NCI-H2227 treated with DMSO at 0.1 percent for 48 hours (cell line): ENCODE data around the gene NKRF.
"Not testable (repeated sequence)": the region's sequence is repeated elsewhere in the genome, so short reads cannot be mapped to it uniquely, and the experiment has no call there.

Experiments used
- DNase-seq: peaks from one replicate; lab custom pipeline; 2025; lab: John Stamatoyannopoulos, UW

Gene NKRF

DNA sequence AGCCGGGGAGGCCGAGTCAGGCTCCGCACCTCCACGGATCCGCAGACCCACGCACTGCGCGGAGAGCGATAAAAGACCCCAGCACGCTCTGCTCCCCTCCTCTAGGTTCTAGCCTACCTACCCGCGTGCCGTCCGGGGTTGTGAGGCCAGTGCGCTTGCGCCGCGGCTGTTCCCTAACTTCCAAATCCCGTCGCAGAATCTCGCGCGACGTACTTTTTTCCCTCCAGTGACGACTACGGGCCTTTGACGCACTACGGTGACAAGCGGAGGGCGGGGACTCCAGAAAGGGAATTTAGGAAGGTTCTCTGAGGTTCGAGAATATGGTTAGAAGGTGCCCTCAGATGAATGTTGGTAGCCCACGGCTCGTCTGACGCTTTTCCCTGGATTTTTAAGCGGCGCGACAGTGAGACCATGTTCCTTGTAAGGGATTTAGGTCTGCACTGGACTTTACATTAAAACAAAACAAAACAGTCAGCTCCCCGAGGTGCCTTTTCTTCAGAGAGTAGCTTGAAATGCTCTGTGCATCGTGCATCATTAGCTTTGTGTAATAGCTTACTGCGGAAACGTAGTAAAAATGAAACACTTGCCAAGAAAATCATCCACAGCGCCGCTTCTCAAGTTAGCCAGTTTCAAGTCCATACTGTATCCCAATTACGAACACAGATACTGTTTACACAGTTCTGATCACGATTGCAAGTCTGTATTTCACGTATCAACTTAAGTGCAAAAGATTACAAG, at the start of gene NKRF:
Gene NKRF (minus strand): TSS at position 145 of the 738 bp plus-strand sequence.
- DNase-seq = peak; percentile 97

DNA sequence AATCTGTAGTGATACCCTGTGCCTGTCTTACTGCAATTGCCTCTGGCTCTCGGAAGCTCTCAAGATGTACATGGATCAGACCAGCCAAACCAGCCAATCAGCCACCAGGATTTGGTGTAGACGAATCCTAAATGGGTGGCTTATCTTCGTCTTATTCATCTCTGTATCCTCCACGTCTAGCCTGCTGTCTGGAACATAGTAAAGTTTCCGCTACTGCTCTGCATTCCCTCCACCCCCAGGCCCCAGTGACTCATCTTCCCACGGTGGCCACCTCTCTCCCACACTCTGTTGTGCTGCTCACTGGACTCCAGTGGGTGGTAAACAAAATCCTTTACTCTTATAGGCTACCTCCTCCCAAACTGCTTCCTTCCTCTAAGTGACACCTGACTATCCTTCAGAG, 48.9 kb upstream of the NKRF start:
- DNase-seq = no peak

DNA sequence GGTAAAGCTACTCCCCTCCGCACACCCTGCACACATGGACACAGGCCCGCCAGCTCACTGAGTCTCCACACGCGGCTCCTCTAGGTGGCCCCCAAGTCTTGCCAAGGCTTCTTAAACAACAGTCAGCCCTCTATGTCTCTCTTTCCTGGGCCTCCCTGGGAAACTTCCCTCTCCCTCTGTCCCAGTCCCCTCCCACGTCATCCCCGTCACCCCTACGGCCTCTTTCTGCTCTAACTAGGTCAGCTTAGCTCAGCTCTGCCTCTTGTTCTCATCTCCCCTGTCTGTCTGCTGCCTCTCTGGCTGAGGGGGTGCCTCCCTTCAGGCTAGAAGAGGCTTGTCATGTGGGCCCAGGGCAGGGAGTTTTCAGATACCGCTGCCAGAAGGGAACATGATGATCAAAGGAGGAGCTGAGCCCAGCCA, 47.9 kb upstream of the NKRF start:
- DNase-seq = no peak

DNA sequence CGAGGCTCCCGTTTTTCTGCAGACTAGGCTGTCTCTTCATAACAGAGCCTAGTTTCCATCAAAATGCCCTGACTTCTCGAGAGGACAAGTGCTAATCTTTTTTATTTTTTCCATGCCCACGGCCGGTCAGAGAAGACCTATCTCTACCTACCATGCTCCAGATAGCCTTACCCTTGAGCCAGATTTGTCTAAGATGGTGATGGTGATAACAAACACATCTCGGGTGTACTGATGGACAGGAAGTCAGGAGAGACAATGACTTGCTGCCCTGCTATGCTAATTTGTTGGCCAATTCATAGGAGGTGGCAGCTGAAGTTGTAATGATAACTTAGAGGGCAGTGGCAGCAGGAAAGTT, 42.2 kb upstream of the NKRF start:
- DNase-seq = no peak

DNA sequence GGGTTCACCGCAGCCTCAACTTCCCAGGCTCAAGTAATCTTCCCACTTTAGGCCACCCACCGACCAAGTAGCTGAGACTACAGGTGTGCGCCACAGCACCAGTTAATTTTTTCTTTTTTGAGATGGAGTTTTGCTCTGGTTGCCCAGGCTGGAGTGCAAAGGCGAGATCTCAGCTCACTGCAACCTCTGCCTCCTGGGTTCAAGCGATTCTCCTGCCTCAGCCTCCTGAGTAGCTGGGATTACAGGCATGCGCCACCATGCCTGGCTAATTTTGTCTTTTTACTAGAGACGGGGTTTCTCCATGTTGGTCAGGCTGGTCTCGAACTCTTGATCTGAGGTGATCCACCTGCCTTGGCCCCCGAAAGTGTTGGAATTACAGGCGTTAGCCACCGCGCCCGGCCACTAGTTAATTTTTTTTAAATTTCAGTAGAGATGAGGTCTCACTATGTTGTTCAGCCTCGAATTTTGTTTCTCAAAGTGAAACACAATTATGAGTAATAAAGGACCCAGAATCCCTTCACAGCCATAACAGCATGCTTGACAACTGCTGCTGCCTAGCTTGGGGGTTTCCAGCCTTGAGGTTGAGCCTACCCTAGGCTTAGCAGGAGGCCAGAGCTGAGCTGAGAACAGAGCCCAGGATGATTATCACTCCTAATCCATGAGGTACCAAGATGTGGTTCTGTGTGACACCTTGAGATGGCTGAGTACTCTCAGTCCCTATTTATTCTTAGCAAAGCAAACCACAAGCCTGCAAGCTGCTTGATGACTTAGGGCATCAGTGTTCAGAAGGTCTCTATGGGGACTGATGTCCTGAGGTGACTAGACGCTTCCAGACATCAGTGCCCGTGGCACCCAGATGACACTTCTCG, 41.6 kb upstream of the NKRF start:
- DNase-seq = no peak

DNA sequence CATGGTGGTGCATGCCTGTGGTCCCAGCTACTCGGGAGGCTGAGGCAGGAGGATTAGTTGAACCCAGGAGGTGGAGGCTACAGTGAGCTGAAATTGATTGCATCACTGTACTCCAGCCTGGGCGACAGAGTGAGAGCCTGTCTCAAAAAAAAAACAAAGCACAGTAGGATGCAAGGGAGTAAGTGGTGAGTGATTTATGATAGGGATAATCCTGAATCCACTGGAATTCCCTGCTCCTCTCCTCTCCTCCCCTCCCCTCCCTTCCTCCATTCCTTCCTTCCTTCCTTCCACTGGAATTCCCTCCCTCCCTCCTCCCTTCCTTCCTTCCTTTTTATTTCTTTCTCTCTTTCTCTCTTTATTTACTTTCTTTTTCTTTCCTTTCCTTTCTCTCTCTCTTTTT, 40.9 kb upstream of the NKRF start:
- no peak for DNase-seq

DNA sequence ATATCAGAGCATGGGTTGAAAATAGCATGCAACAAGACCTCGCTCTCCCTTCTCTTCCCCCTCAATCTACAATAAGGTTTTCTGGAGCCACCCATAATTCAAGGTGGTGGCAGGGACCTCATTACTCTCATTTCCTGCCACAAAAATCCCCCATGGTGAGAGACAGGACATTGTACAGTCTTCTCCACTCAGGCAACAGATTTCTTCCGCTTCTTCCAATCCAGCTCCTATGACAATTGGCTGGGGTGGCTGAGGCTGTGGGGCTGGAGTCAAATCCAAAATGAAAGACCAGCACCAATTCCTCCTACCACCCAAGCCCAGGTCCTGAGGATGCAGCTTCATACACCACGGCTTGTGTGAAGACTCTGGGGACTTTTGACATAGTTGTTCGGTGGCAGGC, 40.3 kb upstream of the NKRF start:
- no peak for DNase-seq

DNA sequence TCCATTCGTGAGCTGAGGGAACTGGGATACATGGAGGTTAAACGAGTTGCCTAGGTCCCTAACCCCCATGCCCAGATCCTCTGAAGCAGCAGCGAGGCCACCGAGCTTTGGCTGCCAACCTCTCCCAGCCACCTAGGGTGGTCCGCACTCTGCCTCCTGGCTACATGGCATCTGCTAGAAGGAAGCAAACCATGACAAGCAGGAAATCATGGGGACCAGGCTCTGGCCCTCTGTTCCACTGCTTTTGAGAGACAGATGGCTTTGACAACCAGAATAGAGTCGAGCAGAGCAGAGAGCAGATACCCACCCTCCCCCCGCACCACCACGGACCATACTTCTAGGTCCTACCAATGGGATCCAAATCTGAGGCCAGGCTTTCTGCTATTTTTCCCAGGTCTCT, 37.5 kb upstream of the NKRF start:
- DNase-seq = no peak

DNA sequence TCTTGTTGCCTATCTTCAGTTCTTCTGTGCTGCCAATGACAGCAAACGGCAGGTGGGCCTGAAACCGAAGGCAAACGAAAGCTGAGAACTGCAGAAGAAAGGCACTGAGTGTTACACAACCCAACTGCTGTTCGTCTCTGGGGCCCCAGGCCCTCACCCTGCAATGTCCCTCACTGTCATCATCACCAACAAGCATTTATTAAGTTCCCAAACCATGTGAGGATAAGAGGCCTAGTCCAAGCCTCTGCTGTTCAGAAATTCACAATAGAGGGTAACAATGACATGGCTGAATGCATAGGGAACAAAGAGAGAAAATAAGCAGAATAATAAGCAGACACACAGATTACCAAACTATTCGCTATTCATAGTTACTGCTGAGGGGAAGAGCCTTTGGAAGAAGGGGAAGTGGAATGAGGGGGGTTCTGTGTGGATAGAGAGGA, 34.5 kb upstream of the NKRF start:
- DNase-seq = no peak

DNA sequence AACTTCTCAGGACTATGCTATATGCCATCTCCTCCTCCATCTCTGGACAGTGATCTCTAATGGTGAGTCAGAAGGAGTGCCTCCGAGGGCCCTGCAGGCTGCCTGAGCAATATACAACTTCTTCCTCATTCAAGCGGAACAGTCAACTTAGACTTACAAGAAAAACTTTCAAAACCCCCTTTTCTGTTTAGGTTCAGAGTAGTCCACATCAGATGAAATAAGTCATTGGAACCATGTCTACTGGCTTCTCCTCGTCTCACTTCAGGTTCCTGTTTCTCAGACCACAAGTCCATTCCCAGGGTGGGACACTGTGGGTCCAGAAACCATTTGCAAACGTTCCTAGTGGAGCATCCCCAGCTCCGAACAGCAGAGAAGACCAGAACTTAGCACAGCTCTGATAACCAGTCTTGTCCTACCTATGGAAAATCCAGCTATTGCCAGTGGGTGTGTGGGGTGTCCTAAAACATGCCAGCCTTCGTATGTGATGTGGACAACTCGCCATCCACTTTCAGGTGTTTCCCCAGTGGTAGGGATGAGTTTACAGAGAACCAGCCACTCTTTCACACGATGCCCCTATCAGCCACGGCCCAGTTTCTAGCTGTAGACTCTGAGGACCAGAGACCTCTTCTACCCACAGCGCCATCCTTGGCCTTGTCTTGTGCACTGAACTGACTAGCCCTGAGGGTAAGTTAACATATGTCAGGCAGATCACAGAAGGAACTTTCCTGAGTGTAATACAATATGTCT, 32.7 kb upstream of the NKRF start:
- no peak for DNase-seq

DNA sequence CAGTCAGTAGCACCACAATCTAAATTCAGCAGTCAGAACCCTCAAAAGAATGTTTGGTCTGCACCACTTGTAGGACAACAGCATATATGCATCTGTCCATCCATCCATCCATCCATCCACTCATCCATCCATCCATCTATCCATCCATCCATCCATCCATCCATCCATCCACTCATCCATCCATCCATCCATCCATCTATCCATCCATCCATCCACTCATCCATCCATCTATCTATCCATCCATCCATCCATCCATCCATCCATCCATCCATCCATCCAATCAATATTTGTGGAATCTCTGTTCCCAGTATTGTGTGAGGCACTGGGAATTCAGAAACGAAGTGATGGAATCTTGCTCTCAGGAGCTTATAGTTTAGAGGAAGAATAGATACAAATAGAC, 31.2 kb upstream of the NKRF start:
- DNase-seq = not testable (repeated sequence)

DNA sequence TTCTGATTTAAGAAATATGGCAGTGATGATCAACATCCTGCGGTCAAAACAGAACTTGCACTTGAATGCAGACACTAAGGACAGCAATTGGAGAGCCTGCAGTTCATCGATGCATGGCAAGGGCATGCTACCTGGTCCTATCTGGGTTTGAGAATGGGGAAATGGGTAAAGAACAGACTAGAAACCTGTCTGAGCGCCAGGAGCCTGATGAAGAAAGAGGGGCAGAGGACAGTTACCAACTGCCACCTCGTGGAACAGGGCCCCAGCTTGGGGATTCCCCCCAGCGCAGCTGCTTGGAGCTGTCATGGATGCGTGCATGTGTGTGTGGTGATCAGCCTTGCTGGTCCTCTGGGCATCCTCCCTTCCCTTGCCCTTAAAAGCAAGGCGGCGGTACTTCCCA, 30.2 kb upstream of the NKRF start:
- DNase-seq = no peak

DNA sequence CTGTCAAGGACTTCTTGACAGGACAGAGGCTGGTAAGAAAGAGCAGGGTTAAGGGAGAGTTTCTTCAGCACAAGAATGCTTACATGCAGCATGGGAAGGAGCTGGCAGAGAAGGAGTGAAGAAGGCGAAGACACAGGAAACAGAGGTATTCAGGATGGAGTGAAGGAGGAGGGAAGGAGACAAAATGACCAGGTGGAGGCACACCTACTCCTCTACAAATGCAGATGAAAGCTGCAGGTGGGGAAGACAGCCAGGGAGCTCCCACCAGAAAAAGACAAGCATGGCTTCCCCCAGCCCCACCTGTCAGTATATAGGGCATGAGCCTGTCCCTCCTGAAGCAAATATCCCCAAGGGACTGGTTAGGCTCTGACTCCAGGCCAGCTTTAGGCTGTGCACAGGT, 29.6 kb upstream of the NKRF start:
- no peak for DNase-seq

DNA sequence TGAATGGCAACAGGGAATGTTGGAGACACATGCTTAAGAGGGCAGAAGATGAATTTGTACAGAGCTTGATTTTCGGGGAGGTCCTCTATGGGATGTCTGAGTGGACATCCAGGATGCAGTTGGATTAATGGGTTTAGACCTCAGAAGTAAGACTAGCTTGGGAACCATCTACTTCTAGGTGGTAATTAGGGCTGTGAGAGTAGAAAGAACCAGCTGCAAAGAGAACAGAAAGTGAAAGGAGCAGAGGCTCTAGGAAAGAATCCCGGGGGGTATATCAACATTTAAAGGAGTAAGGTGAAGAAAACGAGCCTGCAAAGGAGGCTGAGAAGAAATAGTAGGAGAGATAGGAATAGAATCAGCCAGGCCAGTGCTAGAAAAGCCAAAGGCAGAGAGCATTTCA, 29.0 kb upstream of the NKRF start:
- DNase-seq = no peak

DNA sequence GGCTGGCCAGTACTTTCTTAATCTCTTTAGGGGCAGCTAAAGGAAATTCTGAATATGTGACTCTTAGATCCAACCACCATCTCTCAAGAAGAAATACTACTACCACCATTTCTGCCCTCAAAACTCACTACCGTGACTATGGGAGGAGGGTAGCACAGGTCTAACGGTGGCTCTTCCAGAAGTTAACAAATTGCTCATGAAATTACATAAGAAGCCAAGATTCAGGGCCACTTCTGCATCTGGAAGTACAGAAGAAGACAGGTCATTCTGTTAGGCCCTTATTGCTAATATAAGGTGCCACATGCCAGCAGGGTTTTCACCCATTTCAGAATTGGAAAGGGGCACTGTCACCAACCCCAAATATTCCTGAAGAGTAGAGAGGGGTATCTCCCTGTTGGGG, 19.6 kb upstream of the NKRF start:
- DNase-seq = no peak

DNA sequence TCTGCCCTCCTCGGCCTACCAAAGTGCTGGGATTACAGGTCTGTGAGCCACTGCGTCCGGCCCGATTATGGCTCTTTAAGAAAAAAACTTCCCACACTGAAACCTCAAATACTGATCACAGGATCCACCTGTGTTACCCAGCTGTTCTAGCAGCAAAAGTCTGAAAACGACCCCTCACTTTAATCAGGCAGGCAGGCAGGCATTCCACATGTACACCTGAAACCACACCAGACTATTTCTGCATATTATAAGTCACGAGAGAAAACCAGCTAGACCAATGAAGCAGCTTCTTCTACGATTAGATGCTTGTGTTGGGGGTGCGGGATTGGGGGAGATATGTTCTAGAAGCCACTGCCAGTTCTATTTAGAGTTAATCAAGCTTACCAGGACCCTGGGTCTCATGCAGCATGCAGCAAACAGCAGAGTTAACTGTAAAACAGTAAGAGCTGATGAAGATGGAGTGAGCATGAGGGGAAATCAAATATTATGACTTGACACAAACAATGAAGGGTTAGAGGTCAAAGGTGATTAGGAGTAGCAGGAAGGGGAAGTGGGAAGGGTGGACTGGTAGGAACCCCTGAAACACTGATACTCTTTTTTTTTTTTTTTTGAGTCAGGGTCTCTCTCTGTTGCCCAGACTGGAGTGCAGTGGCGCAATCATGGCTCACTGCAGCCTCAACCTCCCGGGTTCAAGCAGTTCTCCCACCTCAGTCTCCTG, 18.9 kb upstream of the NKRF start:
- DNase-seq = no peak

DNA sequence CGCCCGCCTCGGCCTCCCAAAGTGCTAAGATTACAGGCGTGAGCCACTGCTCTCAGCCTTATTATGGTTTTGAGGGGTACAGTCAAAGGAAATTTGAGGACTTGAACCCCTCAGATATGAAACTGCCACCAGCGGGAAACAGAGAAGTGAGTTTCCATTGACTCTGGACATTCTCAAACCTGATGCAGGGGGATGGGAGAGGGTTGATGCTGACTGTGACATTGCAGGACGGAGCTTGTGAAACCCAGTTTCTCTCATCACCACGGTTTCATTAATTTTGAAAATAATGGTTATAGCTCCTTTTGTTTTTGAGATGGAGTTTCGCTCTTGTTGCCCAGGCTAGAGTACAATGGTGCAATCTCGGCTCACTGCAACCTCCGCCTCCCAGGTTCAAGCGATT, 18.2 kb upstream of the NKRF start:
- no peak for DNase-seq

DNA sequence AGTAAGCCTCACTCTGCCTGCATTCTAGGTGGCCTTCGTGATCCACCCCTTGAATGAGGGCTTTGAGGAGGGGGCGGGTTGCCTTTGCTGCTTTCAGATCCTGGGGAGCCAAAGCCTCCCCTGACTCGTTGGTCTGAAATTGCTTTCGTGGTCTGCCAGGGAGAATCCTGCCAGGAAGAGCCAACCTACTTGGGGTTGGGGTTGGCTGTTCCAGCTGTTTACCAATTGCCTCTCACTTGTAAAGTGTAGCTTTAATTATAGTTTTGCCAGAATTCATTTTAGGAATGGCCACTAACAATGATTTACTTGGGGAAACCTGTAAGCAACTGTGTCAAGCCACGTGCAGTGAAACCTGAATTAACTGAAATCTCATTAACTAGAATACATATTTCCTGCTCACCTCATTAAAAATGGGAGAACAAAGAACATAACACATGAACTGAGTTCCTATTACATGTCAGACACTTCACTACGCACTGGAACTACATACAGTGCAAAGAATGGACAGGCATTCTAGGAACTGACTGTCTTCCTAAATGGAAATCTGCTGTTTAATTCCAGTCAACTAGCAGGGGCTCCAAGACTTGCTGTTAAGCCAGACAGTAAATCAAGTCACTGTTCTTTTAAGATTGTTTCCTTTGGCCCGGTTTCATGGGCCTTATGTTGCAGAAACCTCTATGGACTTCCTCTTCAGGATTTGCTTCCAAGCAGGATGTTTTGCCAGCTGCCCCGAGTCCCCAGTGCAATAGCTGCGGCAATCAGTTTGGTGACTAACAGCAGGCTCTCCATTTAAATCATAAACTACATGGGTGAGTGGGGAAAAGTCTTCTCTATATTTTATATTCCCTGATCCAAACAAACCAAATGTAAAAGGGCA, 16.4 kb upstream of the NKRF start:
- DNase-seq = peak; percentile 18

DNA sequence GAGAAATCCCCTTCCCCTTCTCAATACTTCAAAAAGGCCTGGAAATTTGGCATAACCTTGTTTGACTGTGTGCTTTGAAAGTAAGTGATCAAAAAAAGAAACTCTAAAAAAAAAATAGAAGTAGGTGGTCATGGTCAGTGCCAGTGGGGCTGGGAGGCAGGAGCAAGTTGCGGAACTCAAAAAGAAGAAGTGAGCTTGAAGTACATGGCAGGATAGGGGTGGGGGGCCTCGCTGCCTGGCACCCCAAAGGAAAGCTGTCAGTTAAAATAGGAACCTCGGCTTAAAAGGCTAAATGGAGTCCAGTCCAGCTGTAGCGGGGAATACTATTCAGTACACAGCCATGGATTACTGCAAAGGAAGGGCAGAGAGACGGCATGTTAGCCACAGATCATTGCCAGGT, 12.2 kb upstream of the NKRF start:
- DNase-seq = no peak

DNA sequence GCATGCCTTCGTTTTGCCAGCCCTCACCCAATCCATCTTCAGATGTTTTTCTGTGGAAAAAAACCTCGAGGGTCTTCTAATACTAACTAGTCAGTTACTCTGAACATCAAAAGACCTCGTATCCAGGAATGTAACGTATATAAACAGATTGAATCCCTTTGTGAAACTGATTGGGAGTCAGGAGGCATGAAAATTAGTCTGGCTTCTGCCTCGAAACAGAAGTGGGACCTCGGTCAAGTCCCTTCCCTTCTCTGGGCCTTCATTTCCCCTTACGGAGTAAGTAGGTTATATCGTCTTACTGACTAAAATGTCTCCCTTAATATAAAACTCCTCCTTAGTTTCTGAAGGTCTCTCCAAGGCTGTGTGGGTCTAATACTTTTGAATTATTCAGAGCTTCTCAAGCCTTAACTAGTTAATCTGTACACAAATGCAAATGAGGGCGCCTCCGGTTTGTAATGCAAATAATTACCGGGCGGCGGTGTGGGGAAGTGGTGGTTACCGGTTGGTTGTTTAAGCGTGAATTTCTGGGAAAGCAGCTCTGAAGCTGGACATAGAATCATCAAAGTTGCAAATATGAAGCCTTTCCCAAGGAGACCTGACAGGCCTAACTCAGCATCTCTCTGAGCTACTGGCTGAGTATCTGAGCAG, 11.4 kb upstream of the NKRF start:
- DNase-seq = no peak

DNA sequence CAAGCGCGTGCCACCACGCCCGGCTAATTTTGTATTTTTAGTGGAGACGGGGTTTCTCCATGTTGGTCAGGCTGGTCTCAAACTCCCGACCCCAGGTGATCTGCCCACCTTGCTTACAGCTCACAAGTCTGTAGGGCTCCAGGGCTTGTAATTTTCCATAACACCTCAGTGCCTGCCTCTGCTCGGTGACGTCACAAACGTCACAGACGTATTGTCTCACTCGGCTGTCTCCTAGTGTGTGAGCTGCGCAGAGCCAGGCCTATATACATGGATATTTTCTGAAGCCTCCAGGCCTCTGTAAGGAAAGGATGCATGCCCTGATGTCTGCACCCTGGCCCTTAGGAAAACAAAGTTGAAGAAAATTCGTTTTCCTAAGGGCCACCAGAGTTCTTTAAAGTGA, 8.6 kb upstream of the NKRF start:
- DNase-seq = no peak
